ENCODE measurements around the gene CERS4.

GRCh38 chr19:8252922-8253589, 43.9 kb downstream of the CERS4 start:
- TF ChIP-seq CTCF (conservative IDR thresholded peaks at IDR 0.05; ENCODE audit: low read depth in 2 of 2) (peak; percentile 98 to 99), POLR2AphosphoS5 (IDR thresholded peaks at IDR 0.05; ENCODE audit: low read depth) (no peak), REST (IDR thresholded peaks at IDR 0.05; ENCODE audit: unreplicated experiment) (peak; percentile 25), EZH2phosphoT487 (IDR thresholded peaks at IDR 0.05; ENCODE audit: unreplicated experiment) (no peak), ZNF114 (CRISPR knock-in tag; IDR thresholded peaks at IDR 0.05) (no peak)
